ENCODE data around the gene RBP7. TPM values are rescaled to one million over a fixed set of nuclear protein-coding genes. Genes with fewer than 3 reads are reported as not detected.

The RBP7 gene
- not detected for total RNA-seq
- polyA plus RNA-seq, result not detected

DNA sequence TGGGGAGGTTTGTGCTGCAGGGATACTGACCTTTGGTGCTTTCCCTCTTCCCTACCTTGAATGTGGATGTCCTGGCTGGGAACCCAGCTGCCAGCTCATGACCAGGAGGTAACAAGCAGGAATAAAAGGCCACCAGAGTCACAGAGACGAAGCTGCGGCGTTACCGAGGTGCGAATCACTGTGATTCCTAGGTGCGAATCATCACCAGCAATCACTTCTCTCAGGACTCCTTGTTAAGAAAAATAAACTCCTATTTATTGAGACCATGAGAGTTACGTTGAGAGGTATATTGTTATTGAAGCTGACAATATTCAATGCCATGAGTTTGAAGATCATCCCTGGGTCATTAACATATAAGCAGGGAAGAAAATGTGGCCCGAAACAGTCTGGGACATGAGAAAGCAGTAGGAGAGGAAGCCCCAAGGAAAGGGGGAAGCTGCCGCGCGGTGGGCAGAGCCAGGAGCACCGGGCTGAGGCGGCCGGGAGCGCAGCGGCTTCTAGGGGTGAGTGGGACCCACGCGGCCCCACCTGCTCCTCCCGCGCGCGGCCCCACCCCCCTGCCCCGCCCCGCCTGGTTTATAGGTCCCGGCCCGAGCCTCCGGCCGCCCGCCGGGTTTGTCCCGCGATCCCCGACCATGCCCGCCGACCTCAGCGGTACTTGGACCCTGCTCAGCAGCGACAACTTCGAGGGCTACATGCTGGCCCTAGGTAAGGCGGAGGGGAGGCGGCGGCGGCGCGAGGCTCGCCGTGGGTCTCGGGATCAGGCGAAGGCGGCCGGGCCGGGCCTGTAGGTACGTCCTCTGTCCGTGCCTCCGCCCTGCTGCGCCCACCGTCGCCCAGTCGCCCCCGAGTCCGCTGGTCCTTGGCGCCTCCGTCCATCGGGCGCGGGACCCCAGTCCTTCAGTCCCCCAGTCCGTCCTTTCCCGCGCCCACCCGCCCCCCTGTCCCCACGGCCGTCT, at the start of gene RBP7:
TSS of gene RBP7 (plus strand) at position 605 of the 959 bp plus-strand sequence. CDS start at position 636, 31 bp downstream.
- Histone ChIP-seq H3K4me1 (ENCODE audit: control insufficient read depth, insufficient read depth, low read length, poor library complexity, severe bottlenecking) (peaks cover 14% of the 10 kb centered on the region), H3K27me3 (ENCODE audit: control insufficient read depth, insufficient read depth, low read length) (peaks cover 7% of the 10 kb centered on the region)
- H3K36me3 Mint-ChIP-seq, result no peaks in the 10 kb centered on the region

DNA sequence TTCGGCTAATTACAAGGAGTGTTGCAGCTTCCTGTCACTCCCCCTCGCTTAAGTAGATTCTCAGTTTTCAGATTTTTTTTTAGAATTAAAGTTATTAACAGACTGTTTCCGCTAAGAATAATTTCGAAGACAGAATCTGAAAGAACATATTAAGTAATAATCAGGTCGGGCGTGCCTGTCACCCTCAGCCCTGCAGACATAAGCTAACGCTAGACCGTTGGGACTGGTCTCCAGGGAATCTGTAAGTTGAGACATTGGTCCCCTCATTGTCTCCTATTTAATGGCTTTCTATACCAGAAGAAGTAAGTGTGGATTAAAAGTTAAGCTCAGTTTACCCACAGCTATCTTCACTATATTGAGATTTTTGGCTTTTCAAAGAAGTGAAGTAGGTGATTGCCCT, 39.3 kb upstream of the RBP7 start:
- DNase-seq, result no peak
- Mint-ChIP-seq H3K4me1 (no peaks in the 10 kb centered on the region), H3K27ac (no peak overlapping the region), H3K27me3 (no peaks in the 10 kb centered on the region), H3K4me3 (no peak overlapping the region), H3K9me3 (peaks cover 0 to 2% (median 0%) of the 10 kb centered on the region in 7 donors), H3K36me3 (no peaks in the 10 kb centered on the region)
- Histone ChIP-seq H3K9me3 (ENCODE audit: control insufficient read depth in 2 of 2, low read length in 2 of 2) (no peaks in the 10 kb centered on the region), H3K27me3 (ENCODE audit: control insufficient read depth, insufficient read depth, low read length) (no peaks in the 10 kb centered on the region), H3K4me1 (ENCODE audit: control insufficient read depth, insufficient read depth, low read length, poor library complexity, severe bottlenecking) (no peaks in the 10 kb centered on the region), H3K27ac (ENCODE audit: insufficient read depth, low read length, poor library complexity, severe bottlenecking) (no peak overlapping the region), H3K4me3 (ENCODE audit: low read depth, low read length) (no peak overlapping the region), H3K36me3 (ENCODE audit: control insufficient read depth, insufficient read depth, low read length) (no peaks in the 10 kb centered on the region)
- ATAC-seq (ENCODE audit: low read depth in 2 of 2), result no peak

More for the DNA sequence above, at the start of gene RBP7:
- peak within 1 kb of the TSS in 1 of 3 donors; percentile 91 for H3K27ac Mint-ChIP-seq
- H3K4me1 Mint-ChIP-seq, result peaks cover 4 to 14% (median 8%) of the 10 kb centered on the region in 4 donors
- H3K9me3 Mint-ChIP-seq, result peaks cover 0 to 2% (median 0%) of the 10 kb centered on the region in 7 donors
- no peak within 1 kb of the TSS for H3K27ac ChIP-seq (ENCODE audit: insufficient read depth, low read length, poor library complexity, severe bottlenecking)
- ATAC-seq (ENCODE audit: low read depth in 2 of 2), result peak in 1 of 2 donors; percentile 28
- peaks cover 0 to 4% of the 10 kb centered on the region in 2 experiments for H3K9me3 ChIP-seq (ENCODE audit: control insufficient read depth in 2 of 2, low read length in 2 of 2)
- peak in 1 of 3 donors; percentile 4 for DNase-seq
- H3K4me3 Mint-ChIP-seq, result peak within 1 kb of the TSS; percentile 79 to 87 (median 82)
- H3K4me3 ChIP-seq (ENCODE audit: low read depth, low read length), result no peak within 1 kb of the TSS
- H3K27me3 Mint-ChIP-seq, result peaks cover 73% of the 10 kb centered on the region
- no peaks in the 10 kb centered on the region for H3K36me3 ChIP-seq (ENCODE audit: control insufficient read depth, insufficient read depth, low read length)

DNA sequence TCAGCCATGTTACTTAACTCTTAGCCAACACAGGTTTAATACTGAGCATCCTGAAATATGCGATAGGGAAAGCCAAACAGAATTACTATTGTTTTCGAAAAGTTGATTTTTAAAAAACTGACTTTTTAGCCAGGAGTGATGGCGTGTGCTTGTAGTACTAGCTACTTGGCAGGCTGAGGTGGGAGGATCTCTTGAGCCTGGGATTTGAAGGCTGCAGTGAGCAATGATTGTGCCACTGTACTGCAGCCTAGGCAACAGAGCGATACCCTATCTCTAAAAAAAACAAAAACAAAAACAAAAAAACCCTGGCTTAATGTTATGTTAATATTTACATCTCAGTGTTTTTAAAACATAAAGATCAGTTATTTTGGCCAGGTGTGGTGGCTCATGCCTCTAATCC, 37.0 kb upstream of the RBP7 start:
- H3K4me1 Mint-ChIP-seq, result no peaks in the 10 kb centered on the region
- ATAC-seq (ENCODE audit: low read depth in 2 of 2), result no peak
- H3K36me3 ChIP-seq (ENCODE audit: control insufficient read depth, insufficient read depth, low read length), result no peaks in the 10 kb centered on the region
- H3K27ac Mint-ChIP-seq, result no peak overlapping the region
- no peak overlapping the region for H3K27ac ChIP-seq (ENCODE audit: insufficient read depth, low read length, poor library complexity, severe bottlenecking)
- no peak overlapping the region for H3K4me3 ChIP-seq (ENCODE audit: low read depth, low read length)
- no peaks in the 10 kb centered on the region for H3K9me3 ChIP-seq (ENCODE audit: control insufficient read depth in 2 of 2, low read length in 2 of 2)
- no peaks in the 10 kb centered on the region for H3K4me1 ChIP-seq (ENCODE audit: control insufficient read depth, insufficient read depth, low read length, poor library complexity, severe bottlenecking)
- H3K4me3 Mint-ChIP-seq, result no peak overlapping the region
- H3K9me3 Mint-ChIP-seq, result no peaks in the 10 kb centered on the region
- no peaks in the 10 kb centered on the region for H3K27me3 Mint-ChIP-seq
- no peaks in the 10 kb centered on the region for H3K27me3 ChIP-seq (ENCODE audit: control insufficient read depth, insufficient read depth, low read length)
- DNase-seq, result no peak
- H3K36me3 Mint-ChIP-seq, result no peaks in the 10 kb centered on the region

DNA sequence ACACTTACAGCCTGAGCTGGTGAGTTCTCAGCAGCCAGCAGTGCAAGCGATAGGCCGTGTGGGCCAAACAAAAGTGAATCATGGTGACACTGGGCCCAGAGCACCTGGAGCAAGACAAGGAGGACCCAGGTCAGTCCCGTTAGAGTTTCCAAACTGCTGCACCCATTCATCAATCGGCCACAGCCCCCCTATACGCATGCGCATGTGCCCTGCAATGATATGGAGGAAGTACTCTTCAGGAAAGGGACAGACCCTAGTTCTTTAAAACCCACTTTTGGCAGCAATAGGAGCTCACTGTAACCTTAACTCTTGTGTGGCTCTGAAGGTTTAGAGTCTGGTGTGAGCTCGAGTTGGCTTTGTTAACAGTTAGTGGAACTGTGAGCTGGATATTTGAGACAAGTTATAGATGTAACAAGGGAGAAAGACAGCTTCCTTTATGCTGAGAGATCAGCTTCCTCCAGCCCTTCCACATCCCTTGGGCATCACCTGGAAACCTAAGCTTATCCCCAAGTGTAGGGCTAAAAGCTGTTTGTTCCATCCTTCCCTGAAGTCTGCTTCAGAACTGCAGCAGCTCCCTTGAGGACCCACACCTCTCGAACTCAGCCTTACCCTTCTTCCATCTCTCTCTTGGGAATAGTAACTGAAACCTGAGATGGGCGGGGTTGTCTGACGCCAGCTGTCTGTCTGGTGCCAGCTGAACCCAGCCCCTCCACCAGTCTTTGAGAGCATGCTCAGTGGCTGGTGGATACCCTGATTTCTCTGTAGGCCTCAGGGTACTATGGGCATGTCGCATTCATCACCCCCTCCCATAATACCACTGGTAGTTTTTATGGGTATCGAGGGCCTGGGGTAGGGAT, 36.1 kb upstream of the RBP7 start:
- no peaks in the 10 kb centered on the region for H3K36me3 Mint-ChIP-seq
- H3K4me1 Mint-ChIP-seq, result no peaks in the 10 kb centered on the region
- Histone ChIP-seq H3K4me3 (ENCODE audit: low read depth, low read length) (no peak overlapping the region), H3K27ac (ENCODE audit: insufficient read depth, low read length, poor library complexity, severe bottlenecking) (no peak overlapping the region), H3K4me1 (ENCODE audit: control insufficient read depth, insufficient read depth, low read length, poor library complexity, severe bottlenecking) (no peaks in the 10 kb centered on the region), H3K27me3 (ENCODE audit: control insufficient read depth, insufficient read depth, low read length) (no peaks in the 10 kb centered on the region), H3K36me3 (ENCODE audit: control insufficient read depth, insufficient read depth, low read length) (no peaks in the 10 kb centered on the region), H3K9me3 (ENCODE audit: control insufficient read depth in 2 of 2, low read length in 2 of 2) (no peaks in the 10 kb centered on the region)
- DNase-seq (no peak), ATAC-seq (ENCODE audit: low read depth in 2 of 2) (no peak)
- H3K4me3 Mint-ChIP-seq, result no peak overlapping the region
- H3K27ac Mint-ChIP-seq, result no peak overlapping the region
- H3K9me3 Mint-ChIP-seq, result no peaks in the 10 kb centered on the region
- no peaks in the 10 kb centered on the region for H3K27me3 Mint-ChIP-seq

DNA sequence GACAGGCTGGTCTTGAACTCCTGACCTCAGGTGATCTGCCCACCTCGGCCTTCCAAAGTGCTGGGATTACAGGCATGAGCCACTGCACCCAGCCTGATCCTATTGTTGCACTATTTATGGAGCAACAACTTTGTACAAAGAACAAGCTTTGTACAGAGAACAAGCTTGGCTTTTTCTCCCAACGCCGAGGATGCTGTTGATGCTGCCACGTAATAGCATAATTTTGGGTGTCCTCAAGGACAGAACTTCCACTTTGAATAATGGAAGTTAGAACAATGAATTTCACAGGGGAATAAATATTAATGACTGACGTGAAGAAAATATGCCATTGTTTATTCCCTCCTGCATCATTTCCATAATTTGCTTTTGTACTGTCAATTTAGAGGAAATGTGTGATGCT, 12.8 kb upstream of the RBP7 start:
- no peaks in the 10 kb centered on the region for H3K27me3 ChIP-seq (ENCODE audit: control insufficient read depth, insufficient read depth, low read length)
- H3K4me1 ChIP-seq (ENCODE audit: control insufficient read depth, insufficient read depth, low read length, poor library complexity, severe bottlenecking), result no peaks in the 10 kb centered on the region
- ATAC-seq (ENCODE audit: low read depth in 2 of 2) (no peak), DNase-seq (no peak)
- H3K4me1 Mint-ChIP-seq, result no peaks in the 10 kb centered on the region
- H3K4me3 ChIP-seq (ENCODE audit: low read depth, low read length), result no peak overlapping the region
- H3K36me3 ChIP-seq (ENCODE audit: control insufficient read depth, insufficient read depth, low read length), result peaks cover 16% of the 10 kb centered on the region
- H3K27ac ChIP-seq (ENCODE audit: insufficient read depth, low read length, poor library complexity, severe bottlenecking), result no peak overlapping the region
- H3K27me3 Mint-ChIP-seq, result no peaks in the 10 kb centered on the region
- H3K27ac Mint-ChIP-seq, result no peak overlapping the region
- H3K36me3 Mint-ChIP-seq, result peaks cover 10% of the 10 kb centered on the region
- H3K9me3 ChIP-seq (ENCODE audit: control insufficient read depth in 2 of 2, low read length in 2 of 2), result no peaks in the 10 kb centered on the region
- no peaks in the 10 kb centered on the region for H3K9me3 Mint-ChIP-seq
- no peak overlapping the region for H3K4me3 Mint-ChIP-seq

DNA sequence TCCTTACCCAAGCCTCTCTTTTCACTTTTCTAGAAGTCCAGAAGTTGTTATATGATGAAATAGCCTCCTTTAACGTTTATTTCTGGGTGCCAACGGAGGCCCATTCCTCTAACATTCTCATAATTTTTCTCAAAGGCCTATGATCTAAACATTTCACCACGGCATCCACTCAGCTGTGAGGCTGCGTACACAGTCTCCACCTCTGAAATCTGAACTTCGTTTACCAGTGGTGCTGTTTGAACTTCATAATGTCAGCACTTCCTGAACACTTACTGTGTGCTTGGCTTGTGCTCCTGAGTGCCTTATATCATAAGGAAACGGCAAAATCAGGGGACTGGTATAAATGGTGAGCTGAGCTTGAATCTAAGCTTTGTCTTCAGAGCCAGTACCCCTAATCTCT, 12.0 kb upstream of the RBP7 start:
- peaks cover 16% of the 10 kb centered on the region for H3K36me3 ChIP-seq (ENCODE audit: control insufficient read depth, insufficient read depth, low read length)
- H3K4me1 Mint-ChIP-seq, result no peaks in the 10 kb centered on the region

DNA sequence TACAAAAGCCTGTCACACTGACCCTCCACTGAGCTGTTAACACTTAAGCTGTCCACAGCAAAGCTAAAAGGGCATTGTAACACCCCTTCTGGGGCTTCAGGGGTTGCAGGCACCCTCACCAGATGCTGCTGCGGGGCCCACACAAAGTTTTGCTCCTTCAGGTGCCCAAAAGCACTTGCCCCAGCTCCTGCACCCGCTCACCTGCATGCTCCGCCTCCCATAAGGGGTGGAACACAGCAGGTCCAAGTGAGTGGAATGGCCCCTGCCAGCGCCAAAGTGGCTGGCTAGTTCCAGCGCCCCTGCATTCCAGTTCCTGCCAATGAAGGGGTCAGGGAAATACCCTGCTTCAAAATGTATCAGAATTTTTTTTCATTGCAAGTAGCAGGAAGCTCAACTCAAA, 7.3 kb upstream of the RBP7 start:
- Histone ChIP-seq H3K27me3 (ENCODE audit: control insufficient read depth, insufficient read depth, low read length) (no peaks in the 10 kb centered on the region), H3K4me1 (ENCODE audit: control insufficient read depth, insufficient read depth, low read length, poor library complexity, severe bottlenecking) (peaks cover 5% of the 10 kb centered on the region), H3K4me3 (ENCODE audit: low read depth, low read length) (no peak overlapping the region), H3K9me3 (ENCODE audit: control insufficient read depth in 2 of 2, low read length in 2 of 2) (no peaks in the 10 kb centered on the region), H3K36me3 (ENCODE audit: control insufficient read depth, insufficient read depth, low read length) (no peaks in the 10 kb centered on the region), H3K27ac (ENCODE audit: insufficient read depth, low read length, poor library complexity, severe bottlenecking) (no peak overlapping the region)
- peaks cover 0 to 9% (median 5%) of the 10 kb centered on the region in 4 donors for H3K4me1 Mint-ChIP-seq
- no peak for ATAC-seq (ENCODE audit: low read depth in 2 of 2)
- H3K4me3 Mint-ChIP-seq, result no peak overlapping the region
- H3K27ac Mint-ChIP-seq, result no peak overlapping the region
- H3K9me3 Mint-ChIP-seq, result peaks cover 0 to 1% (median 0%) of the 10 kb centered on the region in 7 donors
- no peaks in the 10 kb centered on the region for H3K36me3 Mint-ChIP-seq
- DNase-seq, result no peak
- peaks cover 18% of the 10 kb centered on the region for H3K27me3 Mint-ChIP-seq

More for the DNA sequence above, 12.0 kb upstream of the RBP7 start:
- no peaks in the 10 kb centered on the region for H3K27me3 Mint-ChIP-seq
- H3K9me3 Mint-ChIP-seq, result no peaks in the 10 kb centered on the region
- no peak overlapping the region for H3K27ac Mint-ChIP-seq
- ATAC-seq (ENCODE audit: low read depth in 2 of 2) (no peak), DNase-seq (no peak)
- H3K4me3 Mint-ChIP-seq, result no peak overlapping the region
- H3K36me3 Mint-ChIP-seq, result peaks cover 10% of the 10 kb centered on the region
- Histone ChIP-seq H3K27ac (ENCODE audit: insufficient read depth, low read length, poor library complexity, severe bottlenecking) (no peak overlapping the region), H3K27me3 (ENCODE audit: control insufficient read depth, insufficient read depth, low read length) (no peaks in the 10 kb centered on the region), H3K9me3 (ENCODE audit: control insufficient read depth in 2 of 2, low read length in 2 of 2) (no peaks in the 10 kb centered on the region), H3K4me1 (ENCODE audit: control insufficient read depth, insufficient read depth, low read length, poor library complexity, severe bottlenecking) (no peaks in the 10 kb centered on the region), H3K4me3 (ENCODE audit: low read depth, low read length) (no peak overlapping the region)

All from CD4-positive, CD25-positive, alpha-beta regulatory T cell (primary cell).